OCI-LY3 (cell line): ENCODE measurements around the gene MAML2.

Experiments
- H2AFZ ChIP-seq: fragments of 200-600, 300-600 bp; shearing (Covaris generic); 2 replicates; pipeline ENCODE4 v1.6.0; 2014; ENCODE audit warnings: antibody characterized with exemption, low read depth, low read length
- H3K27ac ChIP-seq: fragments of 200-600, 300-600 bp; sonication (generic); 2 replicates; pipeline ENCODE4 v1.5.1; 2014; ENCODE audit warnings: mild to moderate bottlenecking, low read length, moderate library complexity, mixed read lengths
- H3K27me3 ChIP-seq: fragments of 200-600, 300-600 bp; sonication (generic); 2 replicates; pipeline ENCODE4 v1.6.1; 2014; ENCODE audit warnings: low read depth, low read length, mixed read lengths
- H3K36me3 ChIP-seq: fragments of 200-600, 300-600 bp; sonication (generic); replicated peaks from 2 replicates; pipeline ENCODE3; 2014; ENCODE audit warnings: low read depth, low read length, mixed read lengths
- H3K4me1 ChIP-seq: fragments of 300-600, 200-600 bp; sonication (generic); 2 replicates; pipeline ENCODE4 v1.6.1; 2014; ENCODE audit warnings: low read length, mixed read lengths
- H3K4me2 ChIP-seq: fragments of 200-600, 300-600 bp; sonication (generic); 2 replicates; pipeline ENCODE4 v1.6.1; 2014; ENCODE audit warnings: low read length, mixed read lengths
- H3K4me3 ChIP-seq: fragments of 300-600, 200-600 bp; sonication (generic); 2 replicates; pipeline ENCODE4 v1.5.1; 2014; ENCODE audit warnings: antibody characterized with exemption, mild to moderate bottlenecking, low read length, moderate library complexity
- H3K79me2 ChIP-seq: fragments of 300-600, 200-600 bp; shearing (Covaris generic); 2 replicates; pipeline ENCODE4 v1.6.1; 2014; ENCODE audit warnings: mild to moderate bottlenecking, low read length, mixed read lengths
- H3K9ac ChIP-seq: fragments of 300-600, 200-600 bp; shearing (Covaris generic); 2 replicates; pipeline ENCODE4 v1.6.0; 2014; ENCODE audit warnings: mild to moderate bottlenecking, low read length, moderate library complexity
- H3K9me3 ChIP-seq: fragments of 200-600, 300-600 bp; shearing (Covaris generic); 2 replicates; pipeline ENCODE4 v1.6.1; 2014; ENCODE audit warnings: low read length, mixed read lengths; ENCODE audit not compliant: insufficient read depth
- H4K20me1 ChIP-seq: fragments of 200-600, 300-600 bp; sonication (generic); 2 replicates; pipeline ENCODE4 v1.6.1; 2016; ENCODE audit warnings: low read length, mixed read lengths; ENCODE audit not compliant: insufficient read depth
- EZH2phosphoT487 ChIP-seq: fragments of 200-600 bp; shearing (Covaris generic); IDR thresholded peaks from 2 replicates; pipeline ENCODE4 v1.6.1; 2018; ENCODE audit warnings: antibody characterized with exemption, mixed run types, low read depth
- TF ChIP-seq, protein P1 (sequence below): fragments of 200-600, 300-600 bp; sonication (generic); IDR thresholded peaks from 2 replicates; pipeline ENCODE4 v1.5.1; 2014; ENCODE audit warnings: antibody characterized with exemption, low read length, low read depth

The MAML2 gene

DNA sequence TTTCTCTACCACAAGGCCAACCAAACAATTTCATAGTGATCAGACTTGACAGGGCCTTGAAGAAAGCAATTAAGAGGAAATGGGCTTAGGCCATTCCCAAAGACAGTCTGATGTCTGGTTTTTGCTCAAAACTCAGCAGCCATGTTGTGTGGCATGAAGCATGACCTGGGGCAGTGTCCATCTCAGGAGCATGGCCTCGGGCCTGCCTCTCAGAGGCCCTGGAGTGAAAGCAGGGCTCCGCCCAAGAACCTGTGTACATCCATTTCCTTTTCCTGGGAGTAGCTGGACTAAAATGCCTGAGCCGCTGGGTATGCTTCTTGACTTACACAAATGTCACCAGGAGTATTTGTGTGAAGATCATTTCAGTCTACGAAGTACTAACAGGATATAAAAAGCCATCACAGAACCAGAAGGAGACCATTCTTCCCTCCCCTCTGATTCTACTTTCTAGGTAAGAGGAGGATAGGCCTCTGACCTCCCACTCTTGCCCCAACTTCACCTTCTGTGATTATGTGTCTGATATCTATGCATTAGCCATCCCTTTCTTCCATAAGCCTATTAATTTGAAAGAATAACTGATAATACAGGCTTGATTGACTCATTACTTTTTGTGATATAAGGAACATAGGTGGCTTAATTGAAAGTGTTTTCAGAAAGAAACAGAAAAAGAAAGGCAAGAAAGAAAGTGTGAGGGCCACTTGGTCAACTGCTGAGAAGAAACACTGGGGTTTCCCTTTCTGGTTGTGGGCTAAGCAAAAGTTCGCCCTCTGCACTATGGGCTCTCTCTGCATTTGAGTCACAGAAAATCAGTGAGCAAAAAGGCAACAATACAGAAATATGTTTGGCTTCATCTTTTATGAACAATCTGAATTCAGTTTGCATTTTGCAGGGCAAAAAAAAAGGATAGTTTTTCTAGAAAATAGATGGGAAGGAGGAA is 230.5 kb downstream of the MAML2 start:
- Histone ChIP-seq H3K9me3 (no peaks in the 10 kb centered on the region), H2AFZ (no peak overlapping the region), H3K4me2 (no peak overlapping the region), H3K27me3 (no peaks in the 10 kb centered on the region), H3K79me2 (no peaks in the 10 kb centered on the region), H3K4me1 (peaks cover 13% of the 10 kb centered on the region), H3K36me3 (no peaks in the 10 kb centered on the region), H3K27ac (no peak overlapping the region), H3K4me3 (no peak overlapping the region), H4K20me1 (no peaks in the 10 kb centered on the region), H3K9ac (no peak overlapping the region)
- TF ChIP-seq EZH2phosphoT487 = no peak
- TF ChIP-seq, protein P1, sequence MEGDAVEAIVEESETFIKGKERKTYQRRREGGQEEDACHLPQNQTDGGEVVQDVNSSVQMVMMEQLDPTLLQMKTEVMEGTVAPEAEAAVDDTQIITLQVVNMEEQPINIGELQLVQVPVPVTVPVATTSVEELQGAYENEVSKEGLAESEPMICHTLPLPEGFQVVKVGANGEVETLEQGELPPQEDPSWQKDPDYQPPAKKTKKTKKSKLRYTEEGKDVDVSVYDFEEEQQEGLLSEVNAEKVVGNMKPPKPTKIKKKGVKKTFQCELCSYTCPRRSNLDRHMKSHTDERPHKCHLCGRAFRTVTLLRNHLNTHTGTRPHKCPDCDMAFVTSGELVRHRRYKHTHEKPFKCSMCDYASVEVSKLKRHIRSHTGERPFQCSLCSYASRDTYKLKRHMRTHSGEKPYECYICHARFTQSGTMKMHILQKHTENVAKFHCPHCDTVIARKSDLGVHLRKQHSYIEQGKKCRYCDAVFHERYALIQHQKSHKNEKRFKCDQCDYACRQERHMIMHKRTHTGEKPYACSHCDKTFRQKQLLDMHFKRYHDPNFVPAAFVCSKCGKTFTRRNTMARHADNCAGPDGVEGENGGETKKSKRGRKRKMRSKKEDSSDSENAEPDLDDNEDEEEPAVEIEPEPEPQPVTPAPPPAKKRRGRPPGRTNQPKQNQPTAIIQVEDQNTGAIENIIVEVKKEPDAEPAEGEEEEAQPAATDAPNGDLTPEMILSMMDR = no peak

DNA sequence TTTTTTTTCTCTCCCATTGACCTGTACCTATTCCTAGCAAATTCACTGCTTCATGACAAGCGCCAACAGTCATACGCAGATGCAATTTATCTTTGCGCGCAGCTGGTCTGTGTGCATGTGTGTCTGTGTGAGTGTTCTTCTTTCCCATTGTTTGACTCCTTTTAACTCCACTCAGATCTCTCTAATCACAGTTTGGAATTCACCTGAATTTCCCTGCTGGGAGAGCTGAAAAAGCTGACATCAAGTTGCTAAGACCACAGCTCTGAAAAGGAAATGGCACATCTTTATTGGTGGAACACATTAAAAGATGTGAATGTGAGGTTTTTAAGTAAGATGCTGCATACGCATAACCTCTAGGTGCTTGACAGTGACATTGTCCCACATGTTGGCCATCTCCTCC is 231.7 kb downstream of the MAML2 start:
- no peak for TF ChIP-seq EZH2phosphoT487
- TF ChIP-seq, protein P1 = no peak
- H3K9ac ChIP-seq = no peak overlapping the region
- no peaks in the 10 kb centered on the region for H3K27me3 ChIP-seq
- H2AFZ ChIP-seq = no peak overlapping the region
- H3K4me2 ChIP-seq = no peak overlapping the region
- no peaks in the 10 kb centered on the region for H3K79me2 ChIP-seq
- no peaks in the 10 kb centered on the region for H3K36me3 ChIP-seq
- H3K27ac ChIP-seq = no peak overlapping the region
- no peaks in the 10 kb centered on the region for H4K20me1 ChIP-seq
- peaks cover 13% of the 10 kb centered on the region for H3K4me1 ChIP-seq
- H3K4me3 ChIP-seq = no peak overlapping the region
- H3K9me3 ChIP-seq = no peaks in the 10 kb centered on the region

GRCh38 chr11:96110302-96110701 is 232.7 kb downstream of the MAML2 start:
- Histone ChIP-seq H3K4me2 (no peak overlapping the region), H3K79me2 (no peaks in the 10 kb centered on the region), H3K36me3 (no peaks in the 10 kb centered on the region), H3K27me3 (no peaks in the 10 kb centered on the region), H2AFZ (no peak overlapping the region), H3K4me3 (no peak overlapping the region), H3K4me1 (peaks cover 13% of the 10 kb centered on the region), H3K27ac (no peak overlapping the region), H3K9ac (no peak overlapping the region), H4K20me1 (no peaks in the 10 kb centered on the region), H3K9me3 (no peaks in the 10 kb centered on the region)
- no peak for TF ChIP-seq EZH2phosphoT487
- TF ChIP-seq, protein P1 = no peak

DNA sequence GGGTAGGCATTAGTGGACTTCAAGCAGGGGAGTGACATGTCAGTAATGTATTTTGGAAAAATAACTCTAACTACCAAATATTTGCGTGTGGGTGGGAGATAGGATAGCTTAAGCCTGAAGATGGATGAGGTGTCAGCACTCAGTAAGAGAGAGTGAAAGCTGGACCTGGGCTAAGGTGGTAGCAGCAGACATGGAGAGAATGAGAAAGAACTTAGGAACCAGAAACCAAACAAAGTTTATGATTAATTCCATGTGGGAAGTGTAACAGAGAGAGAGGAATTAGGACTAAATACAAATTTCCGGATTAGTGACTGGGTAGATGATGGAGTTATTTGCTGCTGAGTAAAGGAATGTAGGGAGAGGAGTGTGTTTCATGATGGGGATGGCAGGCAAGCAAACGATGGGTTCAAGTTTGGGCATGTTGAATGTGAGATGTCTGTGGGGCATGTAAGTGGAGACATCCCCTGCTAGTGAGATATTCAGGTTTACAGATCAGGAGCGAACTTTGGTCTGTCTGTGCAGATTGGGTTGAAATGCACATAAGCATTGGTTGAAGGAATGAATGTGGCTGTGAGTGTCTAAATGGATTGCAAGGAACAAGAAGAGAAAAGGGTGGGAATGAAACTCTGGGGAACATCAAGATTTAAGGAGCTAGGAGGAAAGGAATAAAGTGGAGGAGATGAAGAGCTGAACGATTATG is 233.5 kb downstream of the MAML2 start:
- TF ChIP-seq, protein P1 = no peak
- no peak for TF ChIP-seq EZH2phosphoT487
- H3K27me3 ChIP-seq = no peaks in the 10 kb centered on the region
- H3K9me3 ChIP-seq = no peaks in the 10 kb centered on the region
- H3K27ac ChIP-seq = no peak overlapping the region
- no peaks in the 10 kb centered on the region for H3K79me2 ChIP-seq
- H3K4me1 ChIP-seq = peaks cover 13% of the 10 kb centered on the region
- H3K36me3 ChIP-seq = no peaks in the 10 kb centered on the region
- H4K20me1 ChIP-seq = no peaks in the 10 kb centered on the region
- no peak overlapping the region for H3K4me2 ChIP-seq
- no peak overlapping the region for H2AFZ ChIP-seq
- H3K9ac ChIP-seq = no peak overlapping the region
- H3K4me3 ChIP-seq = no peak overlapping the region
